Panc1 (cell line): ENCODE measurements around the gene MC1R. TPM values are rescaled to one million over a fixed set of nuclear protein-coding genes. Genes with fewer than 3 reads are reported as not detected.

Source experiments
- ATAC-seq: fragments of 200-7000 bp; cut with Tn5 transposase; 2 replicates; pipeline ENCODE4 v1.9.1; 2020; ENCODE audit warnings: mild to moderate bottlenecking, moderate library complexity
- BruUV-seq: library from RNA; stranded (reverse); fragments of 400-500 nt; replicated peaks from 2 replicates; lab custom pipeline; 2021; lab: Mats Ljungman, UMichigan
- CTCF ChIA-PET: fragments of 300-600 bp; sonication (Branson Sonifier 250); formaldehyde crosslinking; loops from one replicate; lab custom pipeline; 2022; ENCODE audit warnings: antibody characterized with exemption; lab: Charles Lee
- POLR2A ChIA-PET: fragments of 300-600 bp; sonication (Branson Sonifier 250); formaldehyde crosslinking; loops from one replicate; lab custom pipeline; 2022; ENCODE audit warnings: antibody characterized with exemption; lab: Charles Lee
- DNase-seq: peaks from one replicate; pipeline ENCODE4 v3.0.0-alpha.2; 2010; ENCODE audit warnings: low read depth, low spot score
- H3K27ac ChIP-seq: 2 replicates; pipeline ENCODE4 v1.5.1; 2011; ENCODE audit warnings: mild to moderate bottlenecking, low read length, inconsistent platforms
- H3K27me3 ChIP-seq: fragments of 200-500 bp; sonication (Bioruptor generic); 2 replicates; pipeline ENCODE4 v1.6.0; 2014; ENCODE audit warnings: low read length, inconsistent platforms; ENCODE audit not compliant: control insufficient read depth, insufficient read depth
- H3K36me3 ChIP-seq: fragments of 200-500 bp; sonication (Bioruptor generic); 2 replicates; pipeline ENCODE4 v1.5.1; 2014; ENCODE audit warnings: inconsistent platforms, mild to moderate bottlenecking, low read length, moderate library complexity; ENCODE audit not compliant: control insufficient read depth, insufficient read depth
- H3K4me1 ChIP-seq: 2 replicates; pipeline ENCODE4 v1.5.1; 2011; ENCODE audit warnings: inconsistent platforms, mild to moderate bottlenecking, low read length, moderate library complexity; ENCODE audit not compliant: control insufficient read depth, insufficient read depth
- H3K4me3 ChIP-seq, 2 experiments: 2 replicates each; pipeline ENCODE4 v1.5.1; 2011 to 2012; ENCODE audit warnings: low read depth in 2 of 2, low read length in 2 of 2, mild to moderate bottlenecking in 2 of 2, inconsistent platforms in 1 of 2, moderate library complexity in 1 of 2
- H3K9me3 ChIP-seq: fragments of 200-500 bp; sonication (Bioruptor generic); 2 replicates; pipeline ENCODE4 v1.5.1; 2014; ENCODE audit warnings: low read depth, mild to moderate bottlenecking, inconsistent platforms, low read length, moderate library complexity; ENCODE audit not compliant: control insufficient read depth, insufficient read depth
- POLR2AphosphoS5 ChIP-seq: IDR thresholded peaks from 2 replicates; pipeline ENCODE4 v1.6.1; 2012; ENCODE audit warnings: mild to moderate bottlenecking, low read depth, low read length, moderate library complexity
- SIN3A ChIP-seq: IDR thresholded peaks from 2 replicates; pipeline ENCODE4 v1.6.1; 2012; ENCODE audit warnings: low read depth, mild to moderate bottlenecking, low read length, moderate library complexity, borderline replicate concordance; ENCODE audit not compliant: insufficient read depth
- TCF7L2 ChIP-seq: IDR thresholded peaks from 2 replicates; pipeline ENCODE4 v1.6.1; 2011; ENCODE audit warnings: mild to moderate bottlenecking, low read depth, low read length, inconsistent platforms
- in situ Hi-C: cut with HindIII; loops from 2 replicates; pipeline ENCODE4 v1.10.0; 2016; ENCODE audit warnings: low sequenced_read_pairs, low pct_unique_long_range_greater_than_20kb
- intact Hi-C: fragments of 100-400 bp; cut with micrococcal nuclease; formaldehyde crosslinking; loops from one replicate; pipeline ENCODE4 v1.10.0; 2022; ENCODE audit not compliant: unreplicated experiment
- total RNA-seq: library from RNA; stranded (reverse); gene quantifications from one replicate; pipeline ENCODE4 v1.2.1, GENCODE V29; 2021; ENCODE audit not compliant: unreplicated experiment
- TF ChIP-seq, protein P1 (sequence below), 2 experiments: IDR thresholded peaks; 2 replicates each; pipeline ENCODE4 v1.6.1; 2011 to 2012; ENCODE audit warnings: low read depth in 2 of 2, control low read depth in 1 of 2, low read length in 1 of 2, mild to moderate bottlenecking in 1 of 2, moderate library complexity in 1 of 2; ENCODE audit not compliant: insufficient read depth in 1 of 2
- TF ChIP-seq, protein P2 (sequence below): fragments of 450-650 bp; IDR thresholded peaks from 2 replicates; pipeline ENCODE4 v1.5.1; 2017; ENCODE audit warnings: mild to moderate bottlenecking

The MC1R gene
- total RNA-seq, 1 experiment from 2014 or later: 8.7 TPM

DNA sequence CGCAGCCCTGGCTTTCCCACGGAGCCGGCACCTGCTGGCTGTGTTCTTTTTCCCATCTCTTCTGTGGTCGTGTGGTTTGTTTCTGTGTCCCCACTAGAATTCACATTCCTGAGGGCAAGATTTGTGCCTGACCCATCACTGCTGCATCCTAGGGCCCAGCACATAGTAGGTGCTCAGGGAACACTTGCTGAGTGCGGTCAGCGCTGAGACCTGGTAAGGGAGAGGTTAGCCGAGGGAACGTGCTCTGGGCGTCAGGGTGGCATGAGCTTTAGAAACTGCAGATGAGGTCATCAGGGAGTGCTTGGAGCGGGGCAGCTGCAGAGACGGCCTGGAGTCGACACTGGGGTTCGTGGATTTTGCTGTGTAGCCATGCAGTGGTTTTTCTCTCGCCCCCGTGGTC lies 35.8 kb downstream of the MC1R start:
- no peaks in the 10 kb centered on the region for H3K36me3 ChIP-seq
- in situ Hi-C loops (no loop called here), intact Hi-C loops (no loop called here)
- ATAC-seq (no peak), DNase-seq (no peak)
- no TSS peak for BruUV-seq
- CTCF ChIA-PET: no interaction called here
- no peak overlapping the region for H3K27ac ChIP-seq
- no peak overlapping the region for H3K4me3 ChIP-seq
- 0 out of 2 replicates have a peak, but pooled peaks cover 3% of the 10 kb centered on the region for H3K4me1 ChIP-seq
- H3K9me3 ChIP-seq: no peaks in the 10 kb centered on the region
- TF ChIP-seq, protein P1, sequence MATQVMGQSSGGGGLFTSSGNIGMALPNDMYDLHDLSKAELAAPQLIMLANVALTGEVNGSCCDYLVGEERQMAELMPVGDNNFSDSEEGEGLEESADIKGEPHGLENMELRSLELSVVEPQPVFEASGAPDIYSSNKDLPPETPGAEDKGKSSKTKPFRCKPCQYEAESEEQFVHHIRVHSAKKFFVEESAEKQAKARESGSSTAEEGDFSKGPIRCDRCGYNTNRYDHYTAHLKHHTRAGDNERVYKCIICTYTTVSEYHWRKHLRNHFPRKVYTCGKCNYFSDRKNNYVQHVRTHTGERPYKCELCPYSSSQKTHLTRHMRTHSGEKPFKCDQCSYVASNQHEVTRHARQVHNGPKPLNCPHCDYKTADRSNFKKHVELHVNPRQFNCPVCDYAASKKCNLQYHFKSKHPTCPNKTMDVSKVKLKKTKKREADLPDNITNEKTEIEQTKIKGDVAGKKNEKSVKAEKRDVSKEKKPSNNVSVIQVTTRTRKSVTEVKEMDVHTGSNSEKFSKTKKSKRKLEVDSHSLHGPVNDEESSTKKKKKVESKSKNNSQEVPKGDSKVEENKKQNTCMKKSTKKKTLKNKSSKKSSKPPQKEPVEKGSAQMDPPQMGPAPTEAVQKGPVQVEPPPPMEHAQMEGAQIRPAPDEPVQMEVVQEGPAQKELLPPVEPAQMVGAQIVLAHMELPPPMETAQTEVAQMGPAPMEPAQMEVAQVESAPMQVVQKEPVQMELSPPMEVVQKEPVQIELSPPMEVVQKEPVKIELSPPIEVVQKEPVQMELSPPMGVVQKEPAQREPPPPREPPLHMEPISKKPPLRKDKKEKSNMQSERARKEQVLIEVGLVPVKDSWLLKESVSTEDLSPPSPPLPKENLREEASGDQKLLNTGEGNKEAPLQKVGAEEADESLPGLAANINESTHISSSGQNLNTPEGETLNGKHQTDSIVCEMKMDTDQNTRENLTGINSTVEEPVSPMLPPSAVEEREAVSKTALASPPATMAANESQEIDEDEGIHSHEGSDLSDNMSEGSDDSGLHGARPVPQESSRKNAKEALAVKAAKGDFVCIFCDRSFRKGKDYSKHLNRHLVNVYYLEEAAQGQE (IDR thresholded peaks at IDR 0.05; ENCODE audit: insufficient read depth in 1 of 2, low read depth in 2 of 2, low read length in 1 of 2): no peak
- TF ChIP-seq TCF7L2 (no peak), SIN3A (no peak)
- POLR2A ChIA-PET: no interaction called here
- H3K27me3 ChIP-seq: no peaks in the 10 kb centered on the region

DNA sequence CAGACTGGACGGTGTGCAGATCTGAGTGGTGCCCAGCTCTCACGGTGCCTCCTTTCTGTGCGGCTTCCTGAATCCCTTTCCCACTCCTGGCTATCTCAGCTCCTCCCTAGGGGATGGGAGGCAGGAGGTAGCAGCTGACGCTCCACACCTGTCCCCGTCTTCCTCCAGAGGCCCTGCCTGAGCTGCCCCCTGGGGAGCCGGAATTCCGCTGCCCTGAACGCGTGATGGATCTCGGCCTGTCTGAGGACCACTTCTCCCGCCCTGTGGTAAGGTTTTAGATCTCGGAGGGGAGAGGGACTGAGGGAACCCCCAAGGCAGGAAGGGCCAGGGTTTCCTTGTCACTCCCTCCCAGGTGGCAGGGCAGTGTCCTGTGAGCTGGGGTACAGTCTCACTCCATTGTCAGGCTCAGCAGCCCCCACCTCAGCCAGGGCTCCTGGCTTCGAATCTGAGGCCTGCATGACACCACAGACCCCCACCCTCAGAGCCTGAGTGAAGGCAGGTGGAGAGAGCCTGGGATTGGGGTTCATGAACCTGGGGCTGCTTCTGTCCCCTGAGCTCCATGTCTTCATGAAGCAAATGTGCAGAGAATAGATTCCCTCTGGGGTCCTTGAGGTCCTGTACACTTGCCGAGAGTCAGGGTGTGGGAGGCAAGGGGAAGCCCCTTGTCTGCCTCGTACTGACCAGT lies 36.5 kb downstream of the MC1R start:
- Histone ChIP-seq H3K27me3 (no peaks in the 10 kb centered on the region), H3K4me3 (no peak overlapping the region), H3K4me1 (no peaks in the 10 kb centered on the region), H3K27ac (no peak overlapping the region), H3K9me3 (no peaks in the 10 kb centered on the region), H3K36me3 (no peaks in the 10 kb centered on the region)
- ATAC-seq (no peak), DNase-seq (no peak)
- POLR2A ChIA-PET: no interaction called here
- CTCF ChIA-PET: no interaction called here
- no TSS peak for BruUV-seq
- in situ Hi-C loops (no loop called here), intact Hi-C loops (no loop called here)
- TF ChIP-seq POLR2AphosphoS5 (no peak), TCF7L2 (no peak), SIN3A (no peak)
- TF ChIP-seq, protein P1 (IDR thresholded peaks at IDR 0.05; ENCODE audit: insufficient read depth in 1 of 2, low read depth in 2 of 2, low read length in 1 of 2): no peak
- TF ChIP-seq, protein P2, sequence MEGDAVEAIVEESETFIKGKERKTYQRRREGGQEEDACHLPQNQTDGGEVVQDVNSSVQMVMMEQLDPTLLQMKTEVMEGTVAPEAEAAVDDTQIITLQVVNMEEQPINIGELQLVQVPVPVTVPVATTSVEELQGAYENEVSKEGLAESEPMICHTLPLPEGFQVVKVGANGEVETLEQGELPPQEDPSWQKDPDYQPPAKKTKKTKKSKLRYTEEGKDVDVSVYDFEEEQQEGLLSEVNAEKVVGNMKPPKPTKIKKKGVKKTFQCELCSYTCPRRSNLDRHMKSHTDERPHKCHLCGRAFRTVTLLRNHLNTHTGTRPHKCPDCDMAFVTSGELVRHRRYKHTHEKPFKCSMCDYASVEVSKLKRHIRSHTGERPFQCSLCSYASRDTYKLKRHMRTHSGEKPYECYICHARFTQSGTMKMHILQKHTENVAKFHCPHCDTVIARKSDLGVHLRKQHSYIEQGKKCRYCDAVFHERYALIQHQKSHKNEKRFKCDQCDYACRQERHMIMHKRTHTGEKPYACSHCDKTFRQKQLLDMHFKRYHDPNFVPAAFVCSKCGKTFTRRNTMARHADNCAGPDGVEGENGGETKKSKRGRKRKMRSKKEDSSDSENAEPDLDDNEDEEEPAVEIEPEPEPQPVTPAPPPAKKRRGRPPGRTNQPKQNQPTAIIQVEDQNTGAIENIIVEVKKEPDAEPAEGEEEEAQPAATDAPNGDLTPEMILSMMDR: no peak
